ENCODE measurements around the gene ALPI.
"Not testable (repeated sequence)": the region's sequence is repeated elsewhere in the genome, so short reads cannot be mapped to it uniquely, and the experiment has no call there.

The ALPI gene

DNA sequence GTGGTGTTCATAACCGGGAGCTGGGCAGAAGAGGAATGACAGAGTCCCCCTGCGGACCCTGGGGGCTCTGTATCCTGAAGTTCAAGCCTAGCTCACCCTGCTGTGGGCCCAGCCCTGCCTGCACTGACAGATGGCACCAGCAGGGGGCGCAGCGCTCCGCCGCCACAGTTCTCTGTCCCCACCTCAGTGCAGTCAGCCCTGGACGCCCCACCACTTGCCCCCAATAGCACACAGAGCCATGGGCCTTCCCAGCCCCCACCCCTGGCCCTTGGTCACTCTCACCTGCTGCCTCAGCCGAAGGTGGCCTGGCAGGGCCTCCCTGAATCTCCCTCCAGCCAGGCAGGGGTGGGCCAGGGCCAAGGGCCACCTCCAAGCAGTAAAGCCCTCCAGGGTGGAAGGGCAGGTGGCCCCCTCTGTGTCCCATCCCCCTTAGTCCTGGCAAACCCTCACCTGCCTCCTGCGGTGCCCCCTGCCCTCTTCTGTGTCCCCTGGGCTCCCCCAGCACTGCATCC is 9.6 kb upstream of the ALPI start:
- not testable (repeated sequence) for H3K27me3 ChIP-seq (ENCODE audit: control insufficient read depth in 1 of 2, insufficient read depth in 2 of 2, low read length in 2 of 2); H3K4me3 ChIP-seq (ENCODE audit: low read depth in 1 of 2, low read length in 2 of 2); H3K4me1 ChIP-seq (ENCODE audit: insufficient read depth, low read length); H3K9ac ChIP-seq (ENCODE audit: low read length); H3K36me3 ChIP-seq (ENCODE audit: insufficient read depth, low read length); H3K9me3 ChIP-seq (ENCODE audit: low read length); H3K27ac ChIP-seq (ENCODE audit: low read depth, low read length)

DNA sequence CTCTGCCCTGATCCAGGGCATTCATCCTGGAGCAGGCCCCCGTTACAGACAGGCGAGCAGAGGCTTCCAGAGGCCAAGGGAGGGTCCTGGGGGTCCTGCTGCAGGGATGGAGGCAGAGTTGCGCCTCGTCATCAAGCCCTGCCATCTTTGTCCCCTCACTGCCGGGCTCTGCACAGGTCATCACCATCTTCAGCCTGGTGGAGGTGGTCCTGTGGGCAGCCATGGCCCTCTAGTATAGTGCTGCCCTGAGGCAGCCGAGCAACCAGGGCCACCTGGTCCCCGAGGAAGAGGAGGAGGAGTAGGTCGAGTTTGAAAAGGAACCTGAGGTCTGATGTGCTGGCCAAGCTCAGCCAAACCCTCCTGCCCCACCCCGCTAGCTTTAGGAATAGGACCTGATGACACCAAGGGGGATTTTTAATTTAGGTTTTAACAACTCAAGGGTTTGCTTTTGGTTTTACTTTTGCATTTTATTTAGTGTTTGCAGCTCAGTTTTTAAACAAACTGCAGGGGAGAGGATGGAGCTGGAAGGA is 8.8 kb upstream of the ALPI start:
- Histone ChIP-seq H3K4me1 (ENCODE audit: insufficient read depth, low read length) (no peaks in the 10 kb centered on the region), H3K27ac (ENCODE audit: low read depth, low read length) (no peak overlapping the region), H3K4me3 (ENCODE audit: low read depth in 1 of 2, low read length in 2 of 2) (no peak overlapping the region), H3K9ac (ENCODE audit: low read length) (no peak overlapping the region), H3K9me3 (ENCODE audit: low read length) (no peaks in the 10 kb centered on the region), H3K27me3 (ENCODE audit: control insufficient read depth in 1 of 2, insufficient read depth in 2 of 2, low read length in 2 of 2) (no peaks in the 10 kb centered on the region), H3K36me3 (ENCODE audit: insufficient read depth, low read length) (no peaks in the 10 kb centered on the region)

DNA sequence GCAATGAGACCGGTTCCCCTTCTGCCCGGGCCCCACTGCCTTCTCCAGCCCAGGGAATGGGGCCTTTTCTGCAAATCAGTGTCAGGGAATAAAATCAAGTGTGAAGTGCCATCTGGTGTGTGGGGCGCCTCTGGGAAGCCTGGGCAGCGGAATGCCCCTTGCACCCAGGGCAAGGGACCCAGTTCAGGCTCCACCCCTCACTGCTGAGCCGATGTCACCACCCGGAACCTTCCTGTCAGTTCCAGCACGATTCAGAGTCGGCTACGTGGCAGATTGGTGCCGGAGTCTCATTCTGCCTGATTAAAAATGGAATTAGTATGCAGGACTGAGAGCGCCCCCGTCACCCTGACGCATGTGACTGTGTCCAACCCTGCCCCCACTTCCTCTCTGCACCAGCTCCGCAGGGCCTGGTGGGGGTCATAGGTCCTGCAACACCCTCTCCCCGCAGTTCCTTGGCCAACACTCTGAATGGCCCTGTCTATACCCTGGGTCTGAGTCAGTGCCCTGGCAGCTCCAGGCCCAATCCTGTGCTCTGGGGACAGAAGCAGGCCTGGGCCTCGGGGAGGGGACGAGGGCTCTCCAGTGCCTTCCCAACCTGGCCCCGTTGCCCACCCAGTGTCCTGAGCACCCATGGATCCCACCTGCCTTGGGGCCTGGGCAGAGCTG is 8.2 kb upstream of the ALPI start:
- H3K9me3 ChIP-seq (ENCODE audit: low read length), result no peaks in the 10 kb centered on the region

DNA sequence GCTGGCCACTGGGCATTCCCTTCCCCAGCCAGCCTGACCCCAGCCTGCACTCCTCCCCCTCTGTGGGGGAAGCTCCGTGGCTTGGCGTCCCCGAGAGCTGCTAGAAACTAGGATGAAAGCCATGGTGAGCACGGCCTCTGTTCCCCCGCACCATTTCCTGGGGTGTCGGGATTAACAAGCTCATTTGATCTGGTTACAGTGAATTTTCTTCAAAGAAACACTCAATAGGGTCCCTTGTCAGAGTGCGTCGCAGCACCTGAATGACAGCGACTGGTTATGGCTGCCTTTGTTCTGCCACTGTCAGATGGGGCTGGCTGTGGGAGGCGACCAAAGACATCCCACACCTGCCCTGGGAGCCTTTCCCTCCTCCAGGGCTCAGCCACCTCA is 7.7 kb upstream of the ALPI start:
- H3K27ac ChIP-seq (ENCODE audit: low read depth, low read length), result no peak overlapping the region

More for the DNA sequence above, 8.2 kb upstream of the ALPI start:
- no peak overlapping the region for H3K9ac ChIP-seq (ENCODE audit: low read length)
- no peaks in the 10 kb centered on the region for H3K36me3 ChIP-seq (ENCODE audit: insufficient read depth, low read length)
- no peak overlapping the region for H3K4me3 ChIP-seq (ENCODE audit: low read depth in 1 of 2, low read length in 2 of 2)
- H3K27ac ChIP-seq (ENCODE audit: low read depth, low read length), result no peak overlapping the region
- no peaks in the 10 kb centered on the region for H3K27me3 ChIP-seq (ENCODE audit: control insufficient read depth in 1 of 2, insufficient read depth in 2 of 2, low read length in 2 of 2)
- no peaks in the 10 kb centered on the region for H3K4me1 ChIP-seq (ENCODE audit: insufficient read depth, low read length)

GRCh38 chr2:232449964-232450363 is 6.0 kb upstream of the ALPI start:
- Histone ChIP-seq H3K9ac (ENCODE audit: low read length) (no peak overlapping the region), H3K36me3 (ENCODE audit: insufficient read depth, low read length) (no peaks in the 10 kb centered on the region), H3K27ac (ENCODE audit: low read depth, low read length) (no peak overlapping the region), H3K4me3 (ENCODE audit: low read depth in 1 of 2, low read length in 2 of 2) (no peak overlapping the region), H3K4me1 (ENCODE audit: insufficient read depth, low read length) (no peaks in the 10 kb centered on the region), H3K27me3 (ENCODE audit: control insufficient read depth in 1 of 2, insufficient read depth in 2 of 2, low read length in 2 of 2) (no peaks in the 10 kb centered on the region), H3K9me3 (ENCODE audit: low read length) (no peaks in the 10 kb centered on the region)

More for the DNA sequence above, 7.7 kb upstream of the ALPI start:
- H3K9ac ChIP-seq (ENCODE audit: low read length), result no peak overlapping the region
- no peak overlapping the region for H3K4me3 ChIP-seq (ENCODE audit: low read depth in 1 of 2, low read length in 2 of 2)
- H3K27me3 ChIP-seq (ENCODE audit: control insufficient read depth in 1 of 2, insufficient read depth in 2 of 2, low read length in 2 of 2), result no peaks in the 10 kb centered on the region
- H3K9me3 ChIP-seq (ENCODE audit: low read length), result no peaks in the 10 kb centered on the region
- no peaks in the 10 kb centered on the region for H3K36me3 ChIP-seq (ENCODE audit: insufficient read depth, low read length)
- no peaks in the 10 kb centered on the region for H3K4me1 ChIP-seq (ENCODE audit: insufficient read depth, low read length)

- H3K27ac ChIP-seq (ENCODE audit: low read depth, low read length); H3K9ac ChIP-seq (ENCODE audit: low read length); H3K4me3 ChIP-seq (ENCODE audit: low read depth in 1 of 2, low read length in 2 of 2); H3K9me3 ChIP-seq (ENCODE audit: low read length); H3K36me3 ChIP-seq (ENCODE audit: insufficient read depth, low read length); H3K4me1 ChIP-seq (ENCODE audit: insufficient read depth, low read length); H3K27me3 ChIP-seq (ENCODE audit: control insufficient read depth in 1 of 2, insufficient read depth in 2 of 2, low read length in 2 of 2): not testable (repeated sequence)
Measured at GRCh38 chr2:232451645-232452044, 4.3 kb upstream of the ALPI start.

GRCh38 chr2:232454630-232455029 is 1.3 kb upstream of the ALPI start:
- H3K4me3 ChIP-seq (ENCODE audit: low read depth in 1 of 2, low read length in 2 of 2), result no peak overlapping the region
- H3K9me3 ChIP-seq (ENCODE audit: low read length), result no peaks in the 10 kb centered on the region
- H3K36me3 ChIP-seq (ENCODE audit: insufficient read depth, low read length), result no peaks in the 10 kb centered on the region
- no peak overlapping the region for H3K9ac ChIP-seq (ENCODE audit: low read length)
- H3K27ac ChIP-seq (ENCODE audit: low read depth, low read length), result no peak overlapping the region
- H3K27me3 ChIP-seq (ENCODE audit: control insufficient read depth in 1 of 2, insufficient read depth in 2 of 2, low read length in 2 of 2), result peaks cover 0 to 13% of the 10 kb centered on the region in 2 donors
- no peaks in the 10 kb centered on the region for H3K4me1 ChIP-seq (ENCODE audit: insufficient read depth, low read length)

- Histone ChIP-seq H3K9ac (ENCODE audit: low read length) (no peak overlapping the region), H3K4me1 (ENCODE audit: insufficient read depth, low read length) (no peaks in the 10 kb centered on the region), H3K4me3 (ENCODE audit: low read depth in 1 of 2, low read length in 2 of 2) (no peak overlapping the region), H3K27me3 (ENCODE audit: control insufficient read depth in 1 of 2, insufficient read depth in 2 of 2, low read length in 2 of 2) (peaks cover 0 to 14% of the 10 kb centered on the region in 2 donors), H3K27ac (ENCODE audit: low read depth, low read length) (no peak overlapping the region), H3K9me3 (ENCODE audit: low read length) (no peaks in the 10 kb centered on the region), H3K36me3 (ENCODE audit: insufficient read depth, low read length) (no peaks in the 10 kb centered on the region)
Measured at GRCh38 chr2:232456296-232457120, 555 bp downstream of the ALPI start.

DNA sequence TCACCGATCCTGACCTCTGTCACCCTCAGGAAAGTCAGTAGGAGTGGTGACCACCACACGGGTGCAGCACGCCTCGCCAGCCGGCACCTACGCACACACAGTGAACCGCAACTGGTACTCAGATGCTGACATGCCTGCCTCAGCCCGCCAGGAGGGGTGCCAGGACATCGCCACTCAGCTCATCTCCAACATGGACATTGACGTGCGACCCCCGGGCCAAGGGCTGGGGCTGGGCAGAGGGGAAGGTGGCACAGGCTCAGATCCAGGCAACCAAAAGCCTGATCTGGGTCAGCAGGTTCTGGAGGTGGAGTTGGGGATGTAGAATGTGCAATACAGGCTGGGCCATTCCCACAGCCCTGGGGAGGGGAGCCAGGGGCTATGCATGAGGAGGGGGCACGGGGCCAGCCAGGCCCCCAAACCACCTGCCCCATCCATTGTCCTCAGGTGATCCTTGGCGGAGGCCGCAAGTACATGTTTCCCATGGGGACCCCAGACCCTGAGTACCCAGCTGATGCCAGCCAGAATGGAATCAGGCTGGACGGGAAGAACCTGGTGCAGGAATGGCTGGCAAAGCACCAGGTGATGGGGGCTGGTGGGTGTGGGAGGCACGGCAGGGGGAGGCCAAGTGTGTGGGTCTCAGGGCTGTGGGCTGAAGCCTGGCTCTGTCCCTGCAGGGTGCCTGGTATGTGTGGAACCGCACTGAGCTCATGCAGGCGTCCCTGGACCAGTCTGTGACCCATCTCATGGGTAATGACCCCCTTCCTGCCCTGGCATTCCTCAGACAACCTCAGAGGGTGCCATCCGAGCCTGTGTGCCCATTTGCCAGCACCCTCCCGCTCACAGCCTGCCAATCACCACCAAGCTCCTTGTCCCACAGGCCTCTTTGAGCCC is 1.4 kb downstream of the ALPI start:
- H3K9ac ChIP-seq (ENCODE audit: low read length), result no peak overlapping the region
- H3K27me3 ChIP-seq (ENCODE audit: control insufficient read depth in 1 of 2, insufficient read depth in 2 of 2, low read length in 2 of 2), result peaks cover 0 to 14% of the 10 kb centered on the region in 2 donors
- no peak overlapping the region for H3K4me3 ChIP-seq (ENCODE audit: low read depth in 1 of 2, low read length in 2 of 2)

GRCh38 chr2:232458051-232458660 is 2.2 kb downstream of the ALPI start:
- H3K9ac ChIP-seq (ENCODE audit: low read length), result no peak overlapping the region

More for the DNA sequence above, 1.4 kb downstream of the ALPI start:
- H3K4me1 ChIP-seq (ENCODE audit: insufficient read depth, low read length), result no peaks in the 10 kb centered on the region
- no peaks in the 10 kb centered on the region for H3K36me3 ChIP-seq (ENCODE audit: insufficient read depth, low read length)
- H3K9me3 ChIP-seq (ENCODE audit: low read length), result no peaks in the 10 kb centered on the region
- no peak overlapping the region for H3K27ac ChIP-seq (ENCODE audit: low read depth, low read length)

More at GRCh38 chr2:232458051-232458660, 2.2 kb downstream of the ALPI start:
- no peaks in the 10 kb centered on the region for H3K36me3 ChIP-seq (ENCODE audit: insufficient read depth, low read length)
- H3K27me3 ChIP-seq (ENCODE audit: control insufficient read depth in 1 of 2, insufficient read depth in 2 of 2, low read length in 2 of 2), result peaks cover 0 to 14% of the 10 kb centered on the region in 2 donors
- no peak overlapping the region for H3K27ac ChIP-seq (ENCODE audit: low read depth, low read length)
- H3K9me3 ChIP-seq (ENCODE audit: low read length), result no peaks in the 10 kb centered on the region
- H3K4me3 ChIP-seq (ENCODE audit: low read depth in 1 of 2, low read length in 2 of 2), result no peak overlapping the region
- no peaks in the 10 kb centered on the region for H3K4me1 ChIP-seq (ENCODE audit: insufficient read depth, low read length)

Data from muscle layer of colon (tissue), 2 donors.